Uterus (tissue), 2 donors: Measurements from ENCODE around the gene SPSB2.

Source experiments
- CTCF ChIP-seq, 4 experiments: fragments of 200-600 bp in 2 of 4; fragments of 450-650 bp in 2 of 4; sonication (generic) in 2 of 4; IDR thresholded peaks; one replicate each; pipeline ENCODE4 v1.5.1; 2016 to 2019; ENCODE audit warnings: antibody characterized with exemption in 4 of 4, mild to moderate bottlenecking in 2 of 4, moderate library complexity in 1 of 4
- POLR2A ChIP-seq, 2 donors: fragments of 450-650 bp; IDR thresholded peaks; one replicate each; pipeline ENCODE4 v1.6.1; 2016; ENCODE audit warnings: antibody characterized with exemption in 2 of 2, mild to moderate bottlenecking in 1 of 2, moderate library complexity in 1 of 2

DNA sequence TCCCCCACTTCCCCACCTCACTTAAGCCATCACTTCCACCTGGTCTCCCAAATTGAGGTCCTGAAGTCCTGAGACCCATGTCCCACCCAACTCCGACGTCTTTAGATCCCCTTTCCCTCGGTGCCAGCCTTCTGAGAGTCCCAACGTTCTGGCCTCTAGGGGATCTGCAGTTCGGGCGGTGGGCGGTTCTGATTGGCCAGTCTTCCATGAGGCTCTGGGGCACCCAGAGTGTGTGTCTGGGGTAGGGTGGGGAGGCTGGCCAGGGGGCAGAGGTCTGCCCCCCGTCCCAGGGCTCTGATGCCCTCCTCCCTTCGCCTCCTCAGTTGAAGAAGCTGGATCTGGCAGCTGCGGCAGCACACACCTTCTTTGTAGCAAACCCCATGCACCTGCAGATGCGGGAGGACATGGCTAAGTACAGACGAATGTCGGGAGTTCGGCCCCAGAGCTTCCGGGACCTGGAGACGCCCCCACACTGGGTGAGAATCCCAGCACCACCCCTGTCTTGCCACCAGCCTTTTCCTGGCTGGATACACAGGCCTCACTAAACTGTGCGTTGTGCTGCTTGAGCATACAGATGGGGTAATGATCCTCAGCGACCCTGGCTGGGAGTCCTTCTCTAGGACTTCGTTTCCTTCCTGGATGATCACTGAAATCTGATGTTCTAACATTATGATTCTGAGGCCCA lies 43.4 kb downstream of the SPSB2 start:
- peak in 1 of 4 experiments; percentile 15 for TF ChIP-seq CTCF (IDR thresholded peaks at IDR 0.05)
- TF ChIP-seq POLR2A (IDR thresholded peaks at IDR 0.05): no peak
